ENCODE results near the gene ENOX1. TPM values are rescaled to one million over a fixed set of nuclear protein-coding genes. Genes with fewer than 3 reads are reported as not detected.

ENOX1 gene
- total RNA-seq, 1 experiment from 2014 or later: 0.26 TPM

GRCh38 chr13:43370842-43371241 lies 415.9 kb downstream of the ENOX1 start:
- Mint-ChIP-seq H3K27ac (no peak overlapping the region), H3K27me3 (ENCODE audit: low read depth) (no peaks in the 10 kb centered on the region), H3K36me3 (no peaks in the 10 kb centered on the region), H3K4me3 (no peak overlapping the region), H3K4me1 (peaks cover 22% of the 10 kb centered on the region), H3K9me3 (peaks cover 12% of the 10 kb centered on the region)
- no peak for ATAC-seq
- POLR2A ChIA-PET: no interaction called here
- CTCF ChIA-PET: no interaction called here
- DNase-seq (ENCODE audit: low spot score): no peak
- no peak for TF ChIP-seq TCF7 (CRISPR knock-in tag; IDR thresholded peaks at IDR 0.05; ENCODE audit: low read depth)
- no peak for TF ChIP-seq ZNF423 (CRISPR knock-in tag; IDR thresholded peaks at IDR 0.05)
- no peak for TF ChIP-seq ATF1 (CRISPR knock-in tag; IDR thresholded peaks at IDR 0.05)

- no peak overlapping the region for H3K27ac Mint-ChIP-seq
- TF ChIP-seq ZNF512 (CRISPR knock-in tag; IDR thresholded peaks at IDR 0.05; ENCODE audit: borderline replicate concordance): no peak
- no peak for TF ChIP-seq ZNF121 (CRISPR knock-in tag; IDR thresholded peaks at IDR 0.05)
- no peak for TF ChIP-seq ZNF138 (CRISPR knock-in tag; conservative IDR thresholded peaks at IDR 0.05)
- no peak for TF ChIP-seq ZBTB21 (CRISPR knock-in tag; IDR thresholded peaks at IDR 0.05; ENCODE audit: borderline replicate concordance)
- TF ChIP-seq ZNF671 (CRISPR knock-in tag; IDR thresholded peaks at IDR 0.05): no peak
- TF ChIP-seq TEAD4 (CRISPR knock-in tag; IDR thresholded peaks at IDR 0.05): no peak
- no peak for TF ChIP-seq ZMAT4 (CRISPR knock-in tag; IDR thresholded peaks at IDR 0.05)
- TF ChIP-seq GRHL2 (CRISPR knock-in tag; IDR thresholded peaks at IDR 0.05; ENCODE audit: insufficient replicate concordance, severe bottlenecking): no peak
- no peak for TF ChIP-seq SMAD3 (CRISPR knock-in tag; IDR thresholded peaks at IDR 0.05; ENCODE audit: borderline replicate concordance)
- TF ChIP-seq NFATC4 (CRISPR knock-in tag; IDR thresholded peaks at IDR 0.05): no peak
- no peak for TF ChIP-seq KAT7 (CRISPR knock-in tag; IDR thresholded peaks at IDR 0.05; ENCODE audit: borderline replicate concordance)
- TF ChIP-seq ATF2 (CRISPR knock-in tag; IDR thresholded peaks at IDR 0.05; ENCODE audit: borderline replicate concordance, low read depth): no peak
- TF ChIP-seq RORB (CRISPR knock-in tag; IDR thresholded peaks at IDR 0.05): no peak
- TF ChIP-seq ZNF532 (CRISPR knock-in tag; IDR thresholded peaks at IDR 0.05; ENCODE audit: borderline replicate concordance): no peak
- TF ChIP-seq MYBL2 (CRISPR knock-in tag; IDR thresholded peaks at IDR 0.05): no peak
- TF ChIP-seq ZNF416 (CRISPR knock-in tag; IDR thresholded peaks at IDR 0.05): no peak
- ChIA-PET CTCF (no interaction called here), POLR2A (no interaction called here)
- DNase-seq (ENCODE audit: low spot score): no peak
- peaks cover 20% of the 10 kb centered on the region for H3K4me1 Mint-ChIP-seq
- H3K36me3 Mint-ChIP-seq: no peaks in the 10 kb centered on the region
- no peak for ATAC-seq
- H3K27me3 Mint-ChIP-seq (ENCODE audit: low read depth): no peaks in the 10 kb centered on the region
- H3K9me3 Mint-ChIP-seq: peaks cover 12% of the 10 kb centered on the region
- H3K4me3 Mint-ChIP-seq: no peak overlapping the region
Measured at GRCh38 chr13:43369319-43369718, 417.5 kb downstream of the ENOX1 start.
